Activated CD4-positive, alpha-beta memory T cell treated with anti-CD3 and anti-CD28 coated beads, Interleukin-2, amount 10 ng/mL, durations not matched to agents 7 days and 5 days (primary cell): Measurements from ENCODE around the gene LY9. TPM values are rescaled to one million over a fixed set of nuclear protein-coding genes. Genes with fewer than 3 reads are reported as not detected.
"Not testable (repeated sequence)": the region's sequence is repeated elsewhere in the genome, so short reads cannot be mapped to it uniquely, and the experiment has no call there.

Experiments used
- CTCF ChIA-PET: fragments of 350-600 bp; sonication (Branson Sonifier 250); formaldehyde crosslinking; loops from one replicate; lab custom pipeline; 2021; ENCODE audit warnings: antibody characterized with exemption, inconsistent platforms; lab: Charles Lee
- POLR2A ChIA-PET: fragments of 350-600 bp; sonication (Branson Sonifier 250); formaldehyde crosslinking; loops from one replicate; lab custom pipeline; 2021; ENCODE audit warnings: antibody characterized with exemption; lab: Charles Lee
- DNase-seq: peaks from one replicate; pipeline ENCODE4 v3.0.0-alpha.2; 2020
- H3K27ac Mint-ChIP-seq: one replicate; pipeline ENCODE4 v1.8.0; 2021; ENCODE audit warnings: mild to moderate bottlenecking, mixed read lengths
- H3K27me3 Mint-ChIP-seq: one replicate; pipeline ENCODE4 v1.8.0; 2021; ENCODE audit warnings: mixed read lengths
- H3K36me3 Mint-ChIP-seq: one replicate; pipeline ENCODE4 v1.8.0; 2021; ENCODE audit warnings: low read depth, mixed read lengths
- H3K4me1 Mint-ChIP-seq: one replicate; pipeline ENCODE4 v1.8.0; 2021; ENCODE audit warnings: mixed read lengths
- H3K4me3 Mint-ChIP-seq: one replicate; pipeline ENCODE4 v1.8.0; 2021; ENCODE audit warnings: mild to moderate bottlenecking, mixed read lengths
- H3K9me3 Mint-ChIP-seq: one replicate; pipeline ENCODE4 v1.8.0; 2021; ENCODE audit warnings: mixed read lengths
- total RNA-seq, 2 experiments: library from RNA; stranded (reverse); gene quantifications; one replicate each; pipeline ENCODE4 v1.2.3, GENCODE V29; 2021

The LY9 gene
- total RNA-seq, 2 experiments from 2014 or later, result 46.4 to 49.9 TPM

DNA sequence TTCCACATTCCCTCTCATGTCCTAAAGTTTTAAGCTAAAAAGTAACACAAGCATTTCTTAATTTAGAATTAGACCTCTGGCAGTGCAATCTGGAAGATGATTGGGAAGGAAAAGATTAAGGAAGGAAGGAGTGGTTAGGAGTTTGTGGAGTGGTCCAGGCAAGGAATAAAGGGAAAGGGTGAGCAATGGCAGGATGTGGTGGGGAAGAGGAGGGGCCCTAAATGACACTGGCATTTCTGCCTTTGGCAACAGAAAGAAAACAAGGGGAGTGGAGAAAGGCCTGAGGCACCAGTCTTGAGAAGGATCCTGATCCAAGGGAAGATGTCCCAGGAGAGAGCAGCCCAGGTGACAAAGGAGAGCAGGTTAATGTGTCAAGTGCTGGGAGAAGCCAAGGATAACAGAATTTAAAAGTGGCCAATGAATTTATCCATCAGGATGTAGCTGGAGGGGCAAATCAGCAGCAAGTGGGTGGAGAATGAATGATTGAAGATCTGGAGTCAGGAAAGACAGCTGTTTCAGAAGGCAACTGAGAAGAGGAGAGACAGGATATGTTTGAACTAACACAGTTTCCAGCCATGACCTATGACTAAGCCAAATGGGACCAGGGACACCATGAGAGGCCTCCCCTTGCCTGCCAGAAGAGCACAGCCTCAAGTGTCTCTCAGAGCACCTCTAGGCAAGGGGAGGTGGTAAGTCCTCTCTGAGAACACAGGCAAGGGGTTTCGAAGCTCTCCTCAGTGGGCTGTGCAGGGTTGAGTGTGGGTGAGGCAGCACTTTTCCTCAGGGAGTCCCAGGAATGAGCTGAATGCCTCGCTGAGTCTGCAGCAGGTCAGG lies 20.9 kb upstream of the LY9 start:
- DNase-seq, result no peak
- peaks cover 21% of the 10 kb centered on the region for H3K4me1 Mint-ChIP-seq
- no peaks in the 10 kb centered on the region for H3K36me3 Mint-ChIP-seq
- H3K9me3 Mint-ChIP-seq, result no peaks in the 10 kb centered on the region
- peaks cover 4% of the 10 kb centered on the region for H3K27me3 Mint-ChIP-seq
- H3K27ac Mint-ChIP-seq, result no peak overlapping the region
- no peak overlapping the region for H3K4me3 Mint-ChIP-seq
- ChIA-PET CTCF (interaction anchor here (0.9 to 4.9 kb wide), 13 partner anchors 13 to 215 kb away, joined by 3 to 79 read pairs (median 6); partner anchors contain the start of genes ITLN2 and LY9), POLR2A (interaction anchor here (1.3 kb wide), 1 partner anchor 64 kb away, joined by 5 read pairs; the partner anchor contains the start of gene CD48)

GRCh38 chr1:160776178-160776577 lies 19.8 kb upstream of the LY9 start:
- peaks cover 4% of the 10 kb centered on the region for H3K27me3 Mint-ChIP-seq
- H3K4me3 Mint-ChIP-seq, result no peak overlapping the region
- peaks cover 25% of the 10 kb centered on the region for H3K4me1 Mint-ChIP-seq
- no peak for DNase-seq
- CTCF ChIA-PET, result interaction anchor here (0.9 to 7.4 kb wide), 15 partner anchors 8 to 177 kb away, joined by 3 to 84 read pairs (median 8); partner anchors contain the start of genes ITLN2 and LY9
- H3K27ac Mint-ChIP-seq, result no peak overlapping the region
- no peaks in the 10 kb centered on the region for H3K9me3 Mint-ChIP-seq
- H3K36me3 Mint-ChIP-seq, result no peaks in the 10 kb centered on the region
- POLR2A ChIA-PET, result interaction anchor here (1.3 to 2.1 kb wide), 3 partner anchors 61 to 96 kb away, joined by 3 to 10 read pairs (median 5); partner anchors contain the start of gene CD48

DNA sequence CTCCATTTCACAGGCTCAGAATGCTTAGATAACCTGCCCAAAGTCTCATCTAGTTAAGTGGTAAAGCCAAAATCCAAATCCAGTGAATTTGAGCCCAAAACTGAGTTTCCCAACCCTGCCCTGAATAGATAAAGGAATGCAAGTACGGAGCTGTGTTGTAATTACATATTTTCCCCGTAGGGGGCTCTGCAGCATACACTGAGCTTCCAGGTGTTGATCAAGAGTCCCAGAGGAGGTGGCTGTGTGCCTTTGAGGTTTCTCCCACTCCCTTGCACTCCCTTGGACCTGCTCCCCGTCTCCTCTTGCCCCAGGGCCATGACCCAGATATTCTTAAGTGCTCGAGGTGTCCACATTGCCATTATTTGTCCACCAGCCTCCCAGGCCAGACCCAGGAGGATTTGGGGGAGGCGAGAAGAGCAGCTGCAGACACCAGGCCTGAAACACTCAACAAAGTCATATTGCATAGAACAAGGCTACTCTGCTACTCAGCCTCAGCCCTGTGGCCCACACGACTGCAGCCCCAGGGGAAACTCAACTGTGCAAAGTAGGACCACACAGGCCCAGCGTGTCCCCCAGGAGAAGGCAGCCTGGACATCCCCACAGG lies 18.4 kb upstream of the LY9 start:
- H3K4me3 Mint-ChIP-seq, result no peak overlapping the region
- CTCF ChIA-PET, result interaction anchor here (0.7 to 7.4 kb wide), 30 partner anchors 9 to 220 kb away, joined by 3 to 84 read pairs (median 5); partner anchors contain the start of genes ITLN2, LY9 and SLAMF7

GRCh38 chr1:160778976-160779375 lies 17.0 kb upstream of the LY9 start:
- Mint-ChIP-seq H3K27me3 (no peaks in the 10 kb centered on the region), H3K4me3 (no peak overlapping the region), H3K4me1 (peaks cover 36% of the 10 kb centered on the region), H3K36me3 (no peaks in the 10 kb centered on the region), H3K27ac (no peak overlapping the region), H3K9me3 (no peaks in the 10 kb centered on the region)
- DNase-seq, result no peak
- CTCF ChIA-PET, result interaction anchor here (0.6 to 7.4 kb wide), 7 partner anchors 11 to 174 kb away, joined by 4 to 84 read pairs (median 37); partner anchors contain the start of genes ITLN2, LY9 and SLAMF7
- POLR2A ChIA-PET, result interaction anchor here (0.5 to 3.9 kb wide), 2 partner anchors 18 to 245 kb away, joined by 3 to 45 read pairs; partner anchors contain the start of gene LY9

More for the DNA sequence above, 18.4 kb upstream of the LY9 start:
- H3K27me3 Mint-ChIP-seq, result no peaks in the 10 kb centered on the region
- H3K36me3 Mint-ChIP-seq, result no peaks in the 10 kb centered on the region
- peak; percentile 56 for DNase-seq
- no peaks in the 10 kb centered on the region for H3K9me3 Mint-ChIP-seq
- POLR2A ChIA-PET, result interaction anchor here (0.9 to 2.1 kb wide), 6 partner anchors 18 to 95 kb away, joined by 3 to 10 read pairs (median 4); no protein-coding TSS in a partner anchor
- peaks cover 37% of the 10 kb centered on the region for H3K4me1 Mint-ChIP-seq
- no peak overlapping the region for H3K27ac Mint-ChIP-seq

DNA sequence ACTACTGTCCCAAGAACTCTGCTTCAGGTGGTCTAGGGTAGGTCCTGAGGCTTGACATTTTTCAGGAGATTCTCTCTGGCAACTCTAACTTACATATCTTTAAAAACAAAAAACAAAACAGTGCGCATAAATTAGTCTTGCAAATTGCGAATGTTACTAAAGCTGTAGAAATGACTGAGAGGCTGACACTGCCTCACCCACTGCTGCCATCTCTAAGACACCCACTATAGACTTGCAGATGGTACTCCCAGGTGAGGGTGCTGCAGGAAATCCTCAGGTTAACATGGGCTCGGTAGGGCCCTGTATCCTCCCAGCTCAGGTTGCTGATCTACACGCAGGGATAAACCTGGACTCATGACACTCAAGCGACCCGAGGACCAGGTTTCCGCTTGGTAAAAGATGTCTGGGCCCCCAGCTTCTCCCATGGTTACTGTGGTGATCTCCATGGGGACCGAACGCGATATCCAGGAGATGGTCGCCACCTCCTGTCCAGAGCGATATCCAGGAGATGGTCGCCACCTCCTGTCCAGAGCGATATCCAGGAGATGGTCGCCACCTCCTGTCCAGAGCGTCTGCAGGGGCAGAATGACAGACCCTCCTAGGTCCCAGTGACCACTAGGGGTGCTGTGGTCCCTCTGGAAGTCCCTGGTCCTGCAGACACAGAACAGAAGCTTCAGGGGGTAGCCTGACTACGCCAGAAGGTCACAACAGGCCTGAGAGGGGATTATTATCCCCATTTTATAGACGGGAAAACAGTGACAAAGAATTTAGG lies 16.2 kb upstream of the LY9 start:
- no peak overlapping the region for H3K4me3 Mint-ChIP-seq
- H3K27ac Mint-ChIP-seq, result no peak overlapping the region
- DNase-seq, result no peak
- H3K9me3 Mint-ChIP-seq, result no peaks in the 10 kb centered on the region
- H3K4me1 Mint-ChIP-seq, result peaks cover 34% of the 10 kb centered on the region
- peaks cover 5% of the 10 kb centered on the region for H3K27me3 Mint-ChIP-seq
- POLR2A ChIA-PET, result interaction anchor here (0.5 to 3.9 kb wide), 3 partner anchors 11 to 244 kb away, joined by 3 to 45 read pairs (median 3); partner anchors contain the start of gene LY9
- H3K36me3 Mint-ChIP-seq, result no peaks in the 10 kb centered on the region
- CTCF ChIA-PET, result interaction anchor here (0.6 to 7.4 kb wide), 12 partner anchors 10 to 173 kb away, joined by 3 to 84 read pairs (median 10); partner anchors contain the start of genes ITLN2, LY9 and SLAMF7

- H3K27me3 Mint-ChIP-seq, result peaks cover 9% of the 10 kb centered on the region
- H3K9me3 Mint-ChIP-seq, result no peaks in the 10 kb centered on the region
- no peak for DNase-seq
- POLR2A ChIA-PET, result interaction anchor here (1.0 to 3.9 kb wide), 2 partner anchors 12 to 17 kb away, joined by 3 to 45 read pairs; partner anchors contain the start of gene LY9
- H3K4me3 Mint-ChIP-seq, result no peak overlapping the region
- no peaks in the 10 kb centered on the region for H3K36me3 Mint-ChIP-seq
- H3K27ac Mint-ChIP-seq, result no peak overlapping the region
- CTCF ChIA-PET, result interaction anchor here (0.6 to 7.4 kb wide), 12 partner anchors 12 to 462 kb away, joined by 3 to 84 read pairs (median 10); partner anchors contain the start of genes ITLN2, LY9 and SLAMF7
- peaks cover 28% of the 10 kb centered on the region for H3K4me1 Mint-ChIP-seq
Observed at GRCh38 chr1:160780398-160780755, 15.6 kb upstream of the LY9 start.

DNA sequence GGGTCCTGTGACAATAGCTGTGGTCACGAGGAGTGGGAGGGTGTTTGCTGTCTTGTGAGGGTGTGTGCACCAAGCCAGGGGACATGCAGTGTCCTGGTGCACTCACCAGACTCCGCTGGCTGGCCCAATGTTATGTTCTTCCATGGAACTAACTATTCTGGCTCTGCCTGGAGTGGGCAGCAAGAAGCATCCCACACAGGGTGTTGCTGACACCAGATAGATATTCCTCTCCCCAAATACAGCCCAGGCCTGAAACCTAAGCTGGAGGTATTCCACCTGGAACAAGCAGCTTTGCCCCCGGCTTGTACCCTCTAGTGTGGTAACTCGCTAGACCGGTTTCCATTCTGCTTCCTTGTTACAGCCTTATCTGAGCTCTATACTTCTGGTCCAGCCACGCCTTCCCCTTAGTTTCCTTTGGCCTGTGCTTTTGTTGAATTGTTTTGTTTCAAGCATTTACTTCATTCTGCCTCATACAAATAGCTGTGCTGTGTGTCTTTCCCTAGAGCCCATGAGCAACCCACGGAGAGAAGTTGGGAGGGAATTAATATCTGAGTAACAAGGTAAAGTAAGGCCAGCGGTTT lies 14.7 kb upstream of the LY9 start:
- H3K27me3 Mint-ChIP-seq, result peaks cover 9% of the 10 kb centered on the region
- POLR2A ChIA-PET, result interaction anchor here (1.3 to 3.9 kb wide), 5 partner anchors 14 to 65 kb away, joined by 3 to 45 read pairs (median 6); partner anchors contain the start of genes LY9 and SLAMF7
- no peaks in the 10 kb centered on the region for H3K36me3 Mint-ChIP-seq
- peak overlapping the region; percentile 85 for H3K27ac Mint-ChIP-seq
- no peak for DNase-seq
- no peaks in the 10 kb centered on the region for H3K9me3 Mint-ChIP-seq
- CTCF ChIA-PET, result interaction anchor here (0.9 to 7.4 kb wide), 12 partner anchors 8 to 171 kb away, joined by 3 to 84 read pairs (median 11); partner anchors contain the start of genes ITLN2 and LY9
- no peak overlapping the region for H3K4me3 Mint-ChIP-seq
- H3K4me1 Mint-ChIP-seq, result peaks cover 26% of the 10 kb centered on the region

DNA sequence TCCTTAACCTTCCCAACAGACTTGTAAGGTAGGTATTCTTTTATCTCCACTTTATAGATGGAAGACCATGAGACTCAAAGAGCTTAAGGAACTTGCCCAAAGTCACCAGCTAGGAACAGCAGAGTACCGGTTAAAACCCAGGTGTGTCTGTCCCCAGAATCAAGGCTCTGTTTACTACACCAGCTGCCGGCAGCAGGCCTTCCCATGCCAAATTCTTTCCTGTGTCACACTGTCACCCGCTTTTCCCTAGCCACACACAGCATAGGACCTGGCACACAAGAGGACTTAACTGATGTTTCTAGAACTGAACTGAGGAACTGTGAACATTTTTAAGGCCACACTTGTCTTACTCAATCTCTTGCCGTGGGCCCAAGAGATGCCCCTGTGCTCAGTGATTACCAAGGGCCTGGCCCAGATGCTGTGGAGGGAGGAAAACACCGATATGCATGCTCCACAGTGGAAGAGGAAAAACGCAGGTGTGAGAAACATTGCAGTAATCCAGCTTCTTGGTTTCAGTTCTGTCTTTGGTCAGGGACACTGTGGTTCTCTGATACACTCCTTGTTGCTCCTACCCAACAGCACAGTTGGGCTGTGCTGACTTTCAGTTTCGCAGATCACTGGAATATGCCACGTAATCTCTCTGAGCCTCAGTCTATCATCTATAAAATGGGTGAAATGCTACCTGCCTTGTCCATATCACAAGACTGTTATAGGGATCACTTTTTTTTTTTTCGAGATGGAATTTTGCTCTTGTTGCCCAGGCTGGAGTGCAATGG lies 13.9 kb upstream of the LY9 start:
- peak overlapping the region; percentile 50 for H3K4me3 Mint-ChIP-seq
- DNase-seq, result peak; percentile 57
- ChIA-PET POLR2A (interaction anchor here (0.7 to 3.9 kb wide), 8 partner anchors 15 to 116 kb away, joined by 3 to 45 read pairs (median 3); partner anchors contain the start of genes LY9 and SLAMF7), CTCF (interaction anchor here (0.5 to 7.4 kb wide), 12 partner anchors 9 to 209 kb away, joined by 3 to 84 read pairs (median 11); partner anchors contain the start of genes ITLN2 and LY9)
- H3K4me1 Mint-ChIP-seq, result peaks cover 26% of the 10 kb centered on the region
- peaks cover 9% of the 10 kb centered on the region for H3K27me3 Mint-ChIP-seq
- no peaks in the 10 kb centered on the region for H3K9me3 Mint-ChIP-seq
- no peaks in the 10 kb centered on the region for H3K36me3 Mint-ChIP-seq
- peak overlapping the region; percentile 85 for H3K27ac Mint-ChIP-seq

GRCh38 chr1:160782988-160783765 lies 12.8 kb upstream of the LY9 start:
- not testable (repeated sequence) for H3K9me3 Mint-ChIP-seq, DNase-seq, H3K36me3 Mint-ChIP-seq, H3K27ac Mint-ChIP-seq, H3K4me3 Mint-ChIP-seq, H3K27me3 Mint-ChIP-seq
- POLR2A ChIA-PET, result interaction anchor here (1.5 kb wide), 1 partner anchor 15 kb away, joined by 5 read pairs; no protein-coding TSS in a partner anchor
- CTCF ChIA-PET, result interaction anchor here (1.2 to 7.4 kb wide), 5 partner anchors 13 to 170 kb away, joined by 5 to 84 read pairs (median 37); partner anchors contain the start of genes ITLN2 and LY9
- H3K4me1 Mint-ChIP-seq, result peaks cover 23% of the 10 kb centered on the region

- CTCF ChIA-PET, result interaction anchor here (1.1 kb wide), 2 partner anchors 10 to 12 kb away, joined by 3 to 4 read pairs; no protein-coding TSS in a partner anchor
- H3K4me1 Mint-ChIP-seq, result peaks cover 2% of the 10 kb centered on the region
- peaks cover 9% of the 10 kb centered on the region for H3K27me3 Mint-ChIP-seq
- no peak for DNase-seq
- no peaks in the 10 kb centered on the region for H3K36me3 Mint-ChIP-seq
- H3K9me3 Mint-ChIP-seq, result no peaks in the 10 kb centered on the region
- POLR2A ChIA-PET, result no interaction called here
- no peak overlapping the region for H3K27ac Mint-ChIP-seq
- H3K4me3 Mint-ChIP-seq, result no peak overlapping the region
Observed at GRCh38 chr1:160789051-160789701, 6.8 kb upstream of the LY9 start.
